ENCODE data around the gene PKLR.

PKLR gene

DNA sequence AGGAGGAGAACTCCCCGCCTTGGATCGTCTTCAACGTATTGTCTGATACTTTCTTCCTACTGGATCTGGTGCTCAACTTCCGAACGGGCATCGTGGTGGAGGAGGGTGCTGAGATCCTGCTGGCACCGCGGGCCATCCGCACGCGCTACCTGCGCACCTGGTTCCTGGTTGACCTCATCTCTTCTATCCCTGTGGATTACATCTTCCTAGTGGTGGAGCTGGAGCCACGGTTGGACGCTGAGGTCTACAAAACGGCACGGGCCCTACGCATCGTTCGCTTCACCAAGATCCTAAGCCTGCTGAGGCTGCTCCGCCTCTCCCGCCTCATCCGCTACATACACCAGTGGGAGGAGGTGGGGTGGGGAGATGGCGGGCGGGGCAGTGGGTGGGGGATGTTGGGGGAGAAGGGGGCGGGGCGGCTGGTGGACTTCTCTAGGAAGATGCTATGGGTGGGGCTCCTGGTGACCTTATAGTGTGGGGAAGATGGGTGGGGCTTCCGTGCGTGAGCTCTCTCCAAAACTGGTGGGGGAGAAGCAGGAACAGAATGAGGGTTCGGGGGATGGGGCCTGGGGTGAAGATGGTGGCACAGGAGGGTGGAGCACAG lies 18.6 kb downstream of the PKLR start:
- no peak for DNase-seq

DNA sequence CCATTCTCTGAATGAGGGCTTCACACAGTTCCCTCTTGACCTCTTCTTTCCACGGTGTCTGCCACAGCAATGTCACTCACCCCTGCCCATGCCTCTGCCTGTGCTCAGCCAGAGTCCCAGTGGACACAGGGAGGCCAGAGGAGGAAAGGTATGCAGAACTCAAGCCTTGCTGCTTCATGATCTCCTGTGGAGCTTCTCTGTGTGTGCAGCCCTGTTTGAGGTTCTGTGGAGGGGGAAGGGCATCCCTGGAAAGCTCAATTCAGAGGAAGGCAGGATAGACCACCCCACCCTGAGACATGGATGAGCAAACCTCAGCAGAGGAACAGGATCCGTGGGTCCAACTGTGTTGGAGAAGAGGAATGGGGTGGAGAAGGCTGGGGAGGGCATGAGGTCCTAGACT lies 22.0 kb downstream of the PKLR start:
- no peak for DNase-seq

DNA sequence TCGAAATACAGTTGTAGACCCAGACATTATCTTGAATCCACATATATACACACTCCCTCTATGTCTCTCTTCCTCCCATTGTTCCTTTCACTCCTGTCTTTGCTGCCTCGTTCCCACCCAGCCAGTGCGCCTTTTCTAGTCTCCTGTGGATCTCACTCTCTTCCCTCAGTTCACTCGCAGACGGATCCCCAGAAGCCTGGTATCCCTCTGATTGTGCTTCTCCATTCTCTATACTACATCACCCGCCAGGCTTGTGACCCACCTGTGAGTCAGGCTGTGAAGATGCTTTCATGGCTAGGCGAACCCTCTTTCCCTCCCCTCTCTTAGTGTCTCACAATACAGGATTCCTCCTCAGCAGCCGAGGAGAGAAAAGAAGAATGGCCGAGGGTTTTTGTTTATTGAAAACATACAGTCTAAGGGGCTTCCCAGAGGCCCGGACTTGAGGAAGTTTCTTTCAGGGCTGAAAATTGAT lies 22.5 kb downstream of the PKLR start:
- DNase-seq, result no peak

DNA sequence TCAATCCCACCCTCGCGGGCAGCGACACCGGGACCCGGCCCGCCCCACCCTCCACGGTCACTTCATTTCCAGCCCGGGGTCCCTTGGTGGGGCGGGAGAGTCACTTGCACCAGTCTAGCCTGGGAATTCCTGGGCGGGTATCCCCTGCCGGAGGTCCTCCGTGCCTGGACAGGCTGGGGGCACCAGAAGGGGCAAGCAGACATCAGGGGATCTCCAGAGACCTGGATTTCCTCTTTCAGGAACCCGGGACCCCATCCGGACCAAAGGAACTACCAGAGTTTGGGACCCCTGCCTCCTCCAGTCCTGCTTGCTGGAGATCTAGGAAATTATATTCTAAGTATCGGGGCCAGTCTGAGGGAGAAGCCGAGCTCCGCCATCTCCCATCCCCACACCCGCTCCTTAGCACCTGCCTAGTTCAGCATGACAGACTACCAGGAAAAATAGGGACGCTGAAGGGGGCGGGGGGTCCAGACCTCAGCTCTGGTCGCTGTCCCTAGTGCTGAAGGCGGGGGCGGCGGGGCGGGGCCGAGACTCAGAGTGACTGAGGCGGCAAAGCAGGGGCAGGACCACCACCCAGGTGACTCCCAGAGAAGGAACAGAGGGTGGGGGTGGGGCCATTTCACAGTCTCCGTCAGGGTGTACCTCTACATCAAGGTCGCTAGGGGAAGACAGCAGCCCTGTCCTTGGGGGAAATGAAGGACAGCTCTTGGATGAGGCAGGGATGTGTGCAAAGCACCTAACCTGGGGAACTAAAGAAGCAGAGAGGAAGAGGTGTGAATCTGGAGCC lies 23.1 kb downstream of the PKLR start:
- DNase-seq, result peak; percentile 73

DNA sequence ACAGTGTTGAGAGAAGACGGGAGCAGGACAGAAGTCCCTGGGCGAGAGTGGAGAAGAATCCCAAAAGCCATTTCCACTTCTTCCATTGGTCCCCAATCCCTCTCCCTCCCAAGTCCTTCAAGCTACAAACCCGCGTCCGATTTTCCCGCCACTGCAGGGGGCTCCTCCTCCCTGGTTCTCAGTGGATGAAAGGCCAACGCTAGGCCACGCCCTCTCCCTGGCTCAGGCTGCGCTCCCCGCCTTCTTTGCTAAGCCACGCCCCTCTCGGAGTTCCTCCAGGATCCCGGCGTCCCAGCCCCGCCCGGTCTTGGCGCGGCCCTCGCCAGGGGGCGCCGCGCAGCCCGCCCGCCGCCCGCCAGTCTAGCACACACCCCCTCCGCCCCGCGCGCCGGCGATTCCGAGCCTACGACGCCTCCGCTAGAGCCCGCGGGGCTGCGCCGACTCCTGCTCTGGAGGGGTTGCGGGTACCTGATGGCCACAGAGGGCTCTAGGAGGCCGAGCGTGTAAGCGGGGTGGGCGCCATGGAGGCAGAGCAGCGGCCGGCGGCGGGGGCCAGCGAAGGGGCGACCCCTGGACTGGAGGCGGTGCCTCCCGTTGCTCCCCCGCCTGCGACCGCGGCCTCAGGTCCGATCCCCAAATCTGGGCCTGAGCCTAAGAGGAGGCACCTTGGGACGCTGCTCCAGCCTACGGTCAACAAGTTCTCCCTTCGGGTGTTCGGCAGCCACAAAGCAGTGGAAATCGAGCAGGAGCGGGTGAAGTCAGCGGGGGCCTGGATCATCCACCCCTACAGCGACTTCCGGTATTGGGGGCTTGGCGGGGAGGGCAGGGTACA lies 24.0 kb downstream of the PKLR start, which contains the start of gene HCN3:
HCN3 (plus strand) TSS at position 394 of the 832 bp plus-strand sequence; CDS start at position 522, 128 bp downstream.
- DNase-seq, result peak; percentile 98

DNA sequence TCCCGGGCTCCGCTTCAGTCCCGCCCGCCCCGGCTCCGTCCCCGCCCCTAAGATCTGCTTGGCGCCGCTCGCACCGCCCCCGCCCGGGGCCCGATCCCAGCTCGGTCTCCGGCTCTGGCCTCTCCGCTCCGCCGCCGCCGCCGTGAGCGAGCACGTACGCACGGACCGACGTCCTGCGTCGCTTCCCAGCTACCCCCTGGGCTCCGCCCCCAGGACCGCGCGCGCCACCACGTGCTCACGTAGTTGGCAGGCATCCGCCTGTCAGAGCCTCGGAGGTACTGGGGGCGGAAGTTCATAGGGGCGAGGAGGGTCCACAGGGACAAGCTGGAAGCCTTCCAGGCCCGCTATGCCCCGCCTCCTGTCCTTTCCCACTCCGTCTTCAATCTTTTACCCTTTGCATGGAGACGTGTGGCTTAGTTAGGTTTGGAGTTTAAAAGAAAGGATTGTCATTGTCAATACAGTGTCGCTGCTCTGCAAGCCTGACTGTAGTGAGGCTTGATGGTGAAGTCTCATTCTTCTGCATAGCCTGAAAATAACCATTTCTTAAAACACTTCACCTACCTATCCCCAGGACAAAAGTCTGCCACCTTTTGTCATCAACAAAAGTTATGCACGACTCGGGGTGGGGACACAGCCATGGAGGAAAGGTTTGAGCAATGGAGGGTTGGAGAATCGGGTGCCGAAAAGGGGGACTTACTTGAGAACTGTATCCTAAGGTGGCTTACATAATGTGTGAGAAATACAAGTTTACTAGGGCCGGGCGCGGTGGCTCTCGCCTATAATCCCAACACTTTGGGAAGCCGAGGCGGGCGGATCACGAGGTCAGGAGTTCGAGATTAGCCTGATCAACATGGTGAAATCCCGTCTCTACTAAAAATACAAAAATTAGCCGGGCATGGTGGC lies 27.6 kb downstream of the PKLR start, which contains the start of gene CLK2:
CLK2 (minus strand) TSS at position 162 of the 903 bp plus-strand sequence. CDS start 2,527 bp downstream, outside the sequence.
- peak; percentile 96 for DNase-seq

DNA sequence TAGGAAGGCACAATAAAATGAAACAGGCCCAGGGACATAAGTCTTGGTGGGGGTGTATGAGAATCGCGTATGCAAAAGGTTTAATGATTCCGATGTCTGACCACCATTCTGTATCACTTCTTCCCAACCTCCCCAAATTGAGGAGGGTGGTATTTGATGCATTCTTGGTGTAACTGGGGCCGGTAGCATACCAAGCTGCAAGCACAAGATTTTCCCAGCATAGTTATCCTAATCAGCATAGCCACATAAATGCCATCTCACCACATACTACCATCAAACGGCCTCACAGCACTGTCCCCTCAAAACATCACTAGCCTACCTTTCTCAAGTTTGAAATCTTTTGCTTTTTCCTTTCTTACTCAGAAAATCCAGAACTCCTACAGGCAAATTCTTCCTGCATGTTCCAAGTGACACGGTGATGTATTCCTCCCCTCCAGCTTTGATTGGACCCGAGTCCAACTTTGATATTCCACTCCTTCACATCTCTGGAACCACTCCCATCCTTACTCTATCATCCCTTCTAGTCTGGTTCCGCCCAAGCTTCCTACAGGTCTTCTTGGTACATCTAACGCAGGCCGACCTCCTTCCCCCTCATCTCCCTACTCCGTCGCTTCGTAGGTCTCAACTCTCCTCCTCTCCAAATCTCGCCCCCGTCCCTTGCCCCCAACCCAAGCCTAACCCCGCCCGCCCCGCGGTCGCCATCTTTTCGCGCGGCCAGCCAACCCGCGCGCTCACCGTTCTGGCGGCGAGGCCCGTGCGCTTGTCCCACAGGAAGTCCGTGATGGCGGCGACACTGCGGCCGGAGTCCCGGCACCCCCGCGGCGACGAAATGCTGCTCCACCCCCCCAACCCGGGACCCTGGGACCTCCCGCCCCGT lies 28.5 kb downstream of the PKLR start:
- DNase-seq, result no peak

DNA sequence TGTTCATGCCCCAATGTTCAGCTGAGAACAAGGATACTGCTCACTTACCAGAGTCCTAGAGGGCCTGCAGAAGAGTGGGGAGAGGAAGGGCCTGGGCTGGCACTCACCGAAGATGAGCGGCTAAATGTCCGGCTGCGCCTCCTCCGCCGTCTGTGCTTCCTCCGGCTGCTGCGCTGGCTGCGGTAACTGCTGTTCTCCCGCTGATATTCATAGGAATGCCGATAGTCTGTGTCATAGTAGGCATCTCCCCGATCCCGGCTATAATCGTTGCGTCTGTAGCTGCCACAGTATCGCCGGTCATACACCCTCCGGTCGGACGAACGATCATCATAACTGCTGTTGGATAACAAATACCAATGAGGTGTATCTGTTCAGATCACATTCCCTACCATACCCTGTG lies 31.9 kb downstream of the PKLR start:
- no peak for DNase-seq

DNA sequence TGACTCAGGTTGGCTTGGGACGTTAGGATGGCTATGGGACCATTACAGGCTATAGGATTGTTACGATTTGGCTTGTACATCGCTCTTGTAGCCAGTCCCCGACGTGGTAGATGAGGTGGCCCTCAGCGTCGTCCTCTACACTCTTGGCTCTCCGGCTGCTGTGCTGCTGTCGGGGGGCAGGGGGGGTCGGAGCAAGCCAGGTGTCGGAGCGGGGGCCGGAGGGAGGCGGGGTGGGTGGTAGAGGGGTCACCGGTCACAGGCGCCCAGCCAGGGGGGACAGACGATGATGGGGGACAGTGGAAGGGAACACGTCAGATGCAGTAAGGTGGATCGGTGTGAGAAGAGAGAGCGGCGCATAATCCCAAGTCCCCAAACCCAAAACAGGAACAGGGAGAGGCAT lies 32.6 kb downstream of the PKLR start:
- no peak for DNase-seq

DNA sequence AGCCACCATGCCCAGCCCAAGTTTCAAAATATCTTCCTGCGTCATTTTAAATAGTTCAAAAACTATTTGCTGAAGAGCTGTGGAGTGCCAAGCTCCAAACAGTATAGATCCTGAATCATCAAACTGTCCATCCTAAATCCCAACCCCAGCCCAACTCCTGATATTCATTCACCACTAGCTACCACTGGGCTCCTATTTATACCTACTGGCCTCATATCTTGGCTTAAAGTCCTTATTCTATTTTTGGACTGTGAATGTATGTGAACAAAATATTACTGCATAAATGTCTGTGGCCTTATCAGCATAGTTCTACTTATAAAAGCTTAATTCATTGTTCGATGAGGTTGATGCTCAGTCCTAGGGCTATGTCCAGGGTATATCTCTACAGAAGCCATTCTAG lies 33.9 kb downstream of the PKLR start:
- no peak for DNase-seq

DNA sequence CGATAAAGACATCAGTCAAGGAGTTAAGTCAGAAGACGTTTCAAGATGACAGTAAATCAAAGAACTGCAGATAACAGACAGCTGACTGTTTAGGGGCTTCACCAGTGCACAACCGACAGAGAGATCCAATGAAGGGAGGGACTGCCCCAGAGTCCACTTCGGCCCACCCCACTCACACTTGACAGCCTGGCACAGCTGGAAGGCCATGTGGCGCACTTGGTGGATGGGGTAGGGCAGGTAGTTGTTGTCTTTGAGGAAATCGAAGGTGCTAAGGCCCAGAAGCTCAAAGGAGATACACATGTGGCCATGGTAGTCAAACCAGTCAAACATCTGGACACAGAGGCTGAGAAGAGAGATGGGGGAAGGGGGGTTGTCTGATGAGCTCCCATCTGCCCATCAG lies 34.7 kb downstream of the PKLR start:
- no peak for DNase-seq

DNA sequence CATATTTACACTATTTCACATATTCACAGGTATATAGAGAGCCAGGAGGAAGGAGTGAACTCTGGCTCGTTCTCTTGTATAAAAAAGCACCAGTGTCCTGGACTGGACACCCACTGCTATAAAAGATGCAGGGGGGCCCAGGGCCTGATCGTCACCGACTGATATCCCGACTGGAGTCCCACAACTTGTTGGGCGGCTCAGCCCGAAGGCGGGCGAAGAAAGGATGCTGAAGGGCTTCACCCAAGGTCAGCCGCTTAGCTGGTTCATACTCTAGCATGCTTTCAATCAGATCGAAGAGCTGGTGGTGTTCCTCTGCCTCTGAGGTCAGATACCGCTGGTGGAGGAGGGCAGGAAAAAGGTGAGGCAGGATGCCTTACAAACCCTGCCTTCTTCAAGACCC lies 38.2 kb downstream of the PKLR start:
- no peak for DNase-seq

DNA sequence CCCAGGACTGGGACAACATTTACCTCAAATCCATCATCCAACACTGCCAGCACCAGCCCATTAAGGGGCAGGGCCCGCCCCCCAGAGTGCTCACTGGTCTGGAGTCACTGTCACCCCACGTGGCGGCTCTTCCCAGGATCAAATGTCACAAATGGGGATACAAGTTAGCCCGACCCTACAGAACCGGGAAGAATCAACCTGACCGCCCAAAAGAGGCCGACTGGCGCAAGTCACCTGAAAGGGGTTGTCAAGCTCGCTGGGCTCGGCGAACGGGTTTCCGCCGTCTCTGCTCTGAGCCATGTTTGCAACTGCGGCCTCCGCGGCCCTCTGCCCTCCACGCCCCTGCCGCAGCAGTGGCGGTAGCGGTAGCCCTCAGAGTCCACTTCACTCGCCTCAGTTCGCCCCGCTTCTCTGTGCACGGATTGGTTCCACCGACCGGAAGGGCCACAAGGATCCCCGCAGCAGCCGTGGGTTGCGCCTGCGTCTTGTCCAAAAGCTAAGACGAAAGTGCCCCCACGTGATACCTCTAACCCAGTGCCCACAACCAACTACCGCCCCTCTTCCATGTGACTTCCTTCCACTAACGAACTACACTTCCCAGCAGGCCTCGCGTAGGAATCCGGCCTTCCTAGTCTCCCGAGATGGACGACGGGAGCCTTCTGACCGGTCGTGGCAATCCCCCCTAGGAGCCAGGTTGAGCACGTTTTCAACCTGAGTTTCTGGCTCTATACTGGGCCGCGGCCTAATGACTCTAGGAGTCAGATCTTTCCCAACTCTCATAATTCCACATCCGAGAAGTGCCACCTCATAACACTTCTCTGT lies 39.2 kb downstream of the PKLR start, which contains the start of gene SCAMP3:
SCAMP3 (minus strand) TSS at position 509 of the 822 bp plus-strand sequence; CDS start at position 300, 209 bp downstream.
- DNase-seq, result peak; percentile 92

DNA sequence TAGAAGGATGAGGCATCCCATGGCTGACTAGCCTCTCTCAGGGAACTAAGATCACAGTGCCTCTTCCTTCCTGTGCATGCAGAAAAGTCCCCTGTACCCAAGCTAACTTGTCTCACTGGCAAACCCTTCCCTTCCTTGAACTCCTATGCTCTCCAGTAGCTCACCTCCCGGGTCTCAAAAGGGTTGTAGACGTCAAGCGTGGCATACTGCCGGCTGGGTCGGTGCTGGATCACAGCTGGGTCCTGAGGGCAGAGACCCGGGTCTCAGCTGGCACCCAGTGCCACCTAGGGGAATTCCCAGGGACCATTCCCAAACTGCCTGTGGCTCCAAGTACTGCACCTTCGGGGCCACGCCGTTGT lies 39.8 kb downstream of the PKLR start:
- DNase-seq, result no peak

DNA sequence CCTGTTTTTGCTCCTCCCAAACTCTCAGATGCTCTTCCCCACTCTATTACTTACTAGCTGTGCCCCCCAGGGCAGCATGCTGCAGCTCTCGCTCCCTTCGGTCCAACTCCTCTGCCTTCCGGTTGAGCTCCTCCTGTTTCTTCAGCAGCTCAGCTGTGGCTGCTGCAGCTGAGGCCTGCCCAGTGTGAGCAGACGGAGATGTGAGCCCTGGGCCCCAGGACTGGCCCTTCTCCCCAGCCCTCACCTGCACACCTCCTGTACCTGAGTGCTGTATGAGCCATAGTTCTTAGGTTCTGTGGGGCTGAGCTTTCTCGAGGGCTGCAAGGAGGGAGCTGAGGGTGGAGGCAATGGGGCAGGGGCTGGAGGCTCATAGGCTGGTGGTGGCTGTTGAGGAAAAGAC lies 41.0 kb downstream of the PKLR start:
- no peak for DNase-seq

DNA sequence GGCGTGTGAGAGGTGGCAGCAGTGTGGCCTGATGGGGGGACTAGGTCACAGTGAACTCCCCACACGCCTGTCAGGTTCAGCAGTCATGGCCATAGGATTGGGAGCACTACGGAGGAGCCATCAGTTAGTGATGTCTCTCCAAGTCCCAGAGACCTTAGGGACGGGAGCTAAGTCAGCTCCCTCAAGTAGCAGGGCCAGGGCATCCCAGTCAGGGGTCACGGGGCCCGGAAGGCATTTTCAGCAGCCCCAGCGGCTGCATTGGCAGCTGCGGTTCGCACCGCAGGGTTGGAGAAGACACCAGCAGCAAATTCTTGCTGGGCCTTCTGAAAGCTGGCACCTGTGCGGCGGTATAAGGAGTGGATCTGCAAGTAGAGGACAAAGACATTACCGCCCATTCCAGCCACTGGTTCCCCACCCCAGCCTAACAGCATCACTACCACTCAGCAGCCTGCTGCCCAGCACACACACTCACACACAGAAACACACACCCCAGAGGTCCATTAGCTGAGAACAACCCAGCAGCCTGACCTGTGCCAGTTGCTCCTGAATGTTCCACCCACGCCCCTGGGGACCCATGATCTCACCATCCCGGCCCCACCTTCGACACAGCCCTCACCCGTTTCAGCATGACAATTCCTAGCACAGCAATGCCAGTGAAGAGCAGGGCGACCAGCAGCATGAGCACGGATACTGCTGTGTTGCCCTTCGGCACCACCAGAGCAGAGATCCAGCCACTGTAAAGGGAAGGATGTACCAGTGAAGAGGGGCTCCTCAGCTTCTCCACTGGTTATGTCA lies 45.0 kb downstream of the PKLR start:
- no peak for DNase-seq

DNA sequence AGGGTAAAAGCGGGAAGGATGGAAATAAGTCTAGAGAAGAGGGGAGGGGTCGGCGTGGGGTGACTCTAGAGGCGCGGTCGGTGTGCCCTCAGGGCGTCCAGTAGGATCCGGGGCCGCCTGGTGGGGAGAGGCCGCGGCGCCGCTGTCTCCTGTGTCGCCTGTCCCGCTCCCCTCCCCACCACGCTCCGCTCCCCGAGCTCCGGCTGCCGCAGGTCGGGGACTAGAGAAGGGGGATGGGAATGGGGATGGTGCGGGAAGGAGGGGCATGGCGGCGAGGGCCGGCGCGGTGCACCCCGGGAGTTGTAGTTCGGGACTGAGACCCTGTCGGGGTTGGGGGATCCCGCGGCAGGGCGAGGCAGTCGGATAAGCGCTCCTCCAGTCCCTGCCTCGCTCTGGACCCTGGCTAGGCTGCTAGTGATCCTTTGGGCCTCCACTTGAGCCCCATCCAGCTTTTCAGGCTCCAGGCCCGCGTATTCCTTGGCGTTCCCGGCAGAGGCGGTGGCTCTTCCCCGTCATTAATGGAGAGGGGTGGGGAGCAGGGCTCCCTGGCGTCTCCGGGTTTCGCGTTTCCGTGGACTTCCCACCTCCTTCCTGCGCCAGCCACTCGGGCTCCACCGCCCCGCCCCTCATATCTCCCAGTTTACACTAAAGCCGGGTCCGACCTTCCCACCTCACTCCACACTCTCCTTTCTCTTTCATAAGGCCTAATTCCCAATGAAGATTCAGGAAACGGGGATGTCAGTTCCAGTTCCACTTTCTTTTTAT lies 45.8 kb downstream of the PKLR start, which contains the start of gene ENTREP3:
ENTREP3 (minus strand) TSS at position 241 of the 765 bp plus-strand sequence. CDS start 606 bp downstream, outside the sequence.
- DNase-seq, result peak; percentile 87

DNA sequence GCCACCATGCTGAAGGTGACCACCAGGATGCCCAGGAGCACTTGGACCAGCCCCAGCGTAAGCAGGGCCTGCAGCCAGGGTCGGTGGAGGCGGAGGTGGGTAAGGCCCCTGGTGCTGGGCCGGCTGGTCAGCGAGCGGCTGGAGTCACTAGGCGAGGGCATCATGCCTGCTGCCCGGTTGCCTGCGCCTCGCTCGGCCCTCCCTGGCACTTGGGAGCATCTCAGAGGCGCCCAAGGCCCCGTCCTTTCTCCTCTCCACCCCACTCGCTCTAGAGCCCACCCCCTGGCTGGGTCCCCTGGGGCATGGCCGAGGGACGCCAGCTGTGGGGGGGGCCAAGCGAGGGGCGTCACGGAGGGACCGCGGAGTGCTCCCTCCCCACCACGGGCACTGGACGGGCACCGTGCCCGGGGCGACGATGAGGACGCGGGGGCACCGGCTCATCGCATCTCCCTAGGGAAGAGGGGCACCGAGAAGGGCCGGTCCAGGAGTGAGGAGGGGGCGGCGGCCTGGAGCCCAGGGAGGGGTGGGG lies 46.5 kb downstream of the PKLR start:
- peak; percentile 38 for DNase-seq
